Dedifferentiated amniotic fluid mesenchymal stem cell (primary cell): ENCODE data around the gene PLEKHA7.

Source experiments
- DNase-seq: peaks from one replicate; pipeline ENCODE4 v3.0.0-alpha.2; 2016; ENCODE audit errors: extremely low spot score

PLEKHA7 gene

DNA sequence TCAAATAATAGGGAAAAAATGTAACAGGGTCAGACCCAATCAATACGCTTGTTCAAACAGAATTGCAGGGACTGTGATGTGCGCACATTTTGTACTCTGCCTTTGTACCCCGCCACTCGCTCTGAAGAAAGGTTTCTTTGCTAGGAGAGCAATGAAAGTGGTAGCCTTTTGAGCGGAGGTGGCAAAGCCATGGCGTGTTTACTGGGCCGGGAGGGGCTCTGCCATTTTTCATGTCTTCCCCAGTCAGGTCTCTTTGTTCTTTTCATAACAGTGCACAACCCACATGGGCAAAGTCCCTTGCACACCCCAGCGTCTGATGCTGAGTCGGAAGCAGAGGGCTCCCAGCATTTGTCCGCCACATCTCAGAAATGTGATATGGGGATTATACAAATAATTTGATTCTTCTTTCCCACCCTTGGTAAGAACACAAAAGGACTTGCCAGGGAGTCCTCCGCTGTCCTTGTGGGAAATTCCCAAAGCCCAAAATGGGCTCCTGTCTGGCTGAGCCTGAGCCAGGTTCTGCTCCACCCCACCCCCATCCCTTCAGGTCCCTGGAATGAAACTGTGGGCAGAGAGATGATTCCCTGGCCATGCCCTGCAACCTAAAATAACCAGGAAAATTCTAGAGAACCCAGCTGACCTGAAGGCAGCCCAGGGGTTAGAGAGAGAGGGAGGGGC lies 239.1 kb downstream of the PLEKHA7 start:
- DNase-seq, result no peak

DNA sequence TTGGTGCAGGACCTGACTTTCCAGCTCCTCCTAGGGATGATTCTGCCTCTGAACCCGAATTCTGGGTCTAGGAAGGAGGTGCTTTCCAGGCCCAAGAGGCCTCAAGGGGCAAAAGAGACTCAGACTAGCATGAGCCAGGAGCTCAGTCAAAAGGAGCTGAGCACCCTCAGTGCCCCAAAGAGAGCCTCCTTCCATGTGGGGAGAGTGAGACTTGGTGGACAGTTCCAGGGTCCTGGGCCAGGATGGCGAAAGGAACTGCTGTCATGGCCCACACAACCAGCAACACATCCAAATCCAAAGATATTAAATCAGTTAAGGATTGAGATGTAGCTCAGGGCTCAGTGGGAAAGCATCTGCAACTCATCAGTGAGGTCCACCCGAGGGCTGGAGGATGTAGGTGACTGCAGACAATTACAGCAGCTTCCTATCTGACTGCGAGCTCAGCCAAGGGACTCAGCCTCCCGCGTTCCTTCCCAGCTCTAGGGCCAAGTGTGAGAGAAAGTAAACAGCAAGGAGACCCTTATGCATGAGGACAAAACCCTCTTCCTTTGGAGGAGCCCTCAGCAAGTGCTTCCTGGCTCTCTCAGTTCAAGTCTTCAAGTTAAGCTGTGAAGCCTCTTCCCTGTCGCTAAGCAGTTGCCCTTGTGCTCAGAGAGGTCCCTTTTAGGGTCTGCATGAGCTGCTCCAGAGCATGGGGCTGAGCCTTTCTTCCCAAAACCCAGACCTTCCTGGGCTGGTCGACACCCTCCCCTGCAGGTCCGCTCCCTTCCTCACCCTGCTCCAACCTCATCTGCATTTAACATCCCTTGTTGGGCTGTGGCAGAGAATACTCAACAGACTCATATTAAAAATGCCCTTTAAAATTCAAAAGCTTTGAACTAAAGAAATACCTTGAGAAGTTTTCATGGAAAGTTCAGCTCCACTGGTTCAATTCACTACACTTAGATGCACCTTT lies 240.0 kb downstream of the PLEKHA7 start:
- no peak for DNase-seq

DNA sequence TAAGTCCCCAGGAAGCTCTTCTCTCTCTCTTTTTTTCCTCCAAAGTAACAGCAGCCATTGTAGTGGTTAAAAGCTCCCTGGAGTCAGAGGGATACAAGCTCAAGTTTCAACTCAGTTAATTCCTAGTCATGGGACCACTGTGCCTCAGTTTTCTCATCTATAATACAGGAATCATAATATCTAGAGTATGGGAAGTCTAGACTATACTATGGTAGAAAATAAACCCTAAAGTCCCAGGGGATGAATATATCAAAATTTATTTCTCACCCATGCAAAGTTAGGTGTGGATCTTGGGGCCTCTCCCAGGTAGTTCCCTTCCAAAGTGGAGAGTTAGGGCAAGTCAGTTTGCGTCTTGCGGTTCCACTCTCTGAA lies 242.1 kb downstream of the PLEKHA7 start:
- no peak for DNase-seq

DNA sequence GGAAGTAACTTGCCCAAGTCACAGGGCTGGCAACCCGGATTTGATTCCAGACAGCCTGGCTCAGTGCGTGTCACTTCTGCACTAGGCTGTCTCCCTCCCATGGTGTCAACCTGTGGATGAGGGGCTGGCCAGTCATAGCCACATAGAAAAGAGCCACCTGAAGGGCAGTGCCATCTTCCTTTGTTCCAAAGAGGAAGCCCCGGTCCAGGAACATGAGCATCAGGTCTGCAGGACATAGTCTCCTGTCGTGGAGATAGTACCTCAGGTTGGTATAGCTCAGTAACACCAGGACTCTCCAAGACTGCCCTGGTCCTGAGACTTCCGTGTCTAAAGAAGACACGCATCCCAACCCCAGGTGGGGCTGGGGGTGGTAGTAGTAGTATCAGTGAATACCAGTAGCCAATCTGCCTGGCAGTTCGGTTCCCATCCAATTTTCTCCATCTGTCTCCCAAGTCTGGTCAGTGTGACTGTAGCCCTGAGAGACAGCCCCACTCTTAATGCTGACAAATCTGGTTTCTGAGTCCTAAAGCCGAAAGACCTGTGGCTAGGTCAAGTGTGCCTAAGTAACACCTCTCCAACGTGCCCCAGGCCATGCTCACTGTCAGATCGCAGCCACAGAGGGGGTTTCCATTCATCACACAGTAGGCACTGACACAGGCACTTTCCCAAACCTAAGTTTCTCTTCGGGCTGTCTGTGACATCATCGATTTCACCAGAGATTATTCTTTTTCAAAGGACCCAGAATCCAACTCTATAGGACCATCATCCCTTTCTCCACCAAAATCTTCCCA lies 242.7 kb downstream of the PLEKHA7 start:
- DNase-seq, result no peak

DNA sequence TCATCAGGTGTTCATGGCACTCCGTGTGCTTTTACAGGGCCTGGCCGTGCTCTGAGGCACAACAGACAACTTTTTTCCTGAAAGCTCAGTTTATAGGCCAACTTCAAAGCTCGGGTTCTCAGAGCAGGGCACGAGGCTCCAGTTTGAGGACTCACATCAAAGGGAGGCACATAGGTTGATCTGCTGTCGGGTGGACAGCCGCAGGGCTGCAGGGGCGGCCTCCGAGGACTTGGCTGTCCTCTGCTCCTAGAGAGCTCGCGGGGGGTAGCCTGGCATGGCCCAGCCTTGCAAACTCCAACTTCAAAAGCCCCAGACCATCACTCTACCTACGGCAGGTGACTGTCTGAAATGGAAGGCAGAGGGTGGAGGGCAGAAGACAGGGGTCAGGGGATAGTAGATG lies 244.2 kb downstream of the PLEKHA7 start:
- no peak for DNase-seq

DNA sequence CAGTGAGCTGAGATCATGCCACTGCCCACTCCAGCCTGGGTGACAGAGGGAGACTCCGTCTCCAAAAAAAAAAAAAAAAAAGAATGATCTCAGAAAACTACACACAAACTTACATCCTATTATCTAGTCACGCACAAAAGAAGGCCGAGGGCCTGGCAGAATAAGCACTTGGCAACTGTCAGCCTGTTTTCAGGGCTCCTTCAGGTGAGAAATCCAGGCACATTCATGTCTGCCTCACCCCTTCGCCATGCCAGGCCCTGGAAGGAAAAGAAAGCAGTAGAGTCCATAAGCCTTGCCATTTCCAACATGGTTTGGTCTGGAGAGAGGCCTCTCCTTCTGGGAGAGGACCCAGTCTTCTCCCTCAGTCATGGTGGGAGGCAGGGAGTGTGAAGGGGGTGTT lies 244.8 kb downstream of the PLEKHA7 start:
- DNase-seq, result no peak

DNA sequence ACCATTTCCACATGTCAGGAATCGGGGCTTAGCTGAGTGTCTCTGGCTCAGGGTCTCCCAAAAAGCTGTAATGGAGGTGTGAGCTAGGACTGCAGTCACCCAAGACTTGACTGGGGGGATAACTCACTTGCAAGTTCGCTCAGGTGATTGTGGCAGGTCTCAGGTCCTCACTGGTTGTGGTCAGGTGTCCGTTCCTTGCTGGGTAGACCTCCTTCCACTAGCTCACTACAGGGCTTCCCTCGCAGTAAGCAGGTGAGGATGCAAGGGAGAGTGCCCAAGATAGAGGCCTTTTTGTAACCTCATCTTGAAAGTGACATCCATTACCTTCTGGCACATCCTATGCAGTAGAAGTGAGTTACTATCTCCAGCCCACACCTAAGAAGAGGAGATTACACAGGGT lies 246.3 kb downstream of the PLEKHA7 start:
- no peak for DNase-seq

DNA sequence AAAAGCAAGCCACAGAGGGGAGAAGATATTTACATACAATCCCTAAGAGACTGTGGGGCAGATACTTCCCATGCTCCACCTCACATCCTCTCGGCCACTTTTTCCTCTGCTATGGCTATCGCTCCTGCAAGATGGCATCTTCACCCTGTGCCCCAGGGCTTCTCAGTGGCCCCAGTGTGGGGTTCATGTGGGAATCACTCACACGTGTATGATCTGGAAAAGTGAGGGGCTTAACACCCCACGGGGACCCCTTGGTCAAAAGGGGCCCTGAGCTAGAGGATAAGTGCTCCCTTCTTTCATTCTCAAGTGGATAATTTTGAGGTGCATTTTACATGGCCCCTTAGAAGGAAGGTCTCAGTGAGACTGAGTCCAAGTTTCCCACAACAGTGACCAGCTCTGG lies 247.1 kb downstream of the PLEKHA7 start:
- no peak for DNase-seq

DNA sequence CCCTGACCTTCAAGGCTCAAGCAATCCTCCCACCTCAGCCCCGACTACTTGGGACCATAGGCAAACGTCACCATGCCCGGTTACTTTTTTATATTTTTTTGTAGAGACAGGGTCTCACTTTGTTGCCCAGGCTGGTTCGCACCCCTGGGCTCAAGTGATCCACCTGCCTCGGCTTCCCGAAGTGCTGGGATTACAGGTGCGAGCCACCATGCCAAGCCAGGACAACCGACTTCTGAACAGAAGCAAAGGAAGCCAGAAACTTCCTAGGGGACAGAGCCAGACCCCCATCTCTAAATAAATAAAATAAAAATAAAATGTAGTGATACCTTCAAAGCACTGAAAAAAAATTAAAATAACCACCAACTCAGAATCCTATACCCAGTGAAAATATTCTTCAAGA lies 249.3 kb downstream of the PLEKHA7 start:
- no peak for DNase-seq

DNA sequence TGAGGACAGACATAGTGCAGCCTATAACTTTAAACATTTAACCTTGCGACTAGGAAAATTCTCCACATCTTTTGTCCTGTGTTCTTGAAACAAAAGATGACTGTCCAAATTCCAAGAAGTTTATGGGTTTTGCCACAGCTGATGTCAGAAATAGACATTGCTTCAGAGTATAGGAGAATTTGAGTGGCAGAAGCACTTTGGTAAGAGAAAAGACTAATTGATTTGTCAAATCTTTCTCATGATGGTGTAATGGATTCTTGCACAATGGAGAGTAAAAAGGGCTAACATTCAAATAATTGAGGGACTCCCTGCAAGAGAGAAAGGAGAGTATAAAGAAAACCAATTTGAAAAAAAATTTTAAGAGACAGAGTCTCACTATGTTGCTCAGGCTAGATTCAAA lies 250.5 kb downstream of the PLEKHA7 start:
- no peak for DNase-seq

DNA sequence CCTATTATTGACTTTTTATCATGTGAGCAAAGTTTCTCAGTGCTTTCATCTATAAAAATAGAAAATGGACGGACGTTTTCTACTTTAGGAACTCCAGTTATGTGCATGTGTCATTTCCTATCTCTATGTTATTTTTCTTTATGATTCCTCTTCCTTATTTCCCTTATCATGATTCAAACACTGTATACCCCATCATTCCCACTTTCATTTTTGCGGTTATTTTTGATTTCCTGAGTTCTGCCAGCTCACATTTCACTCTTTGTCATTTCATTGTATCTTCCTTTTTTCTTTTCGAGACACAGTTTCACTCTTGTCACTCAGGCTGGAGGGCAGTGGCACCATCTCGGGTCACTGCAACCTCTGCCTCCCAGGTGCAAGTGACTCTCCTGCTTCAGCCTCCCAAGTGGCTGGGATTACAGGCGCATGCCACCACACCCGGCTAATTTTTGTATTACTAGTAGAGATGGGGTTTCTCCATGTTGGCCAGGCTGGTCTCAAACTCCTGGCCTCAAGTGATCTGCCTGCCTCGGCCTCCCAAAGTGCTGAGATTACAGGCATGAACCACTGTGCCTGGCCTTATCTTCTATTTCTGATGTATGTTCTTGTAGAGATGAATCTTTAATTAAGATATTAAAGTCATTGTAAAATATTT lies 254.2 kb downstream of the PLEKHA7 start:
- DNase-seq, result no peak

DNA sequence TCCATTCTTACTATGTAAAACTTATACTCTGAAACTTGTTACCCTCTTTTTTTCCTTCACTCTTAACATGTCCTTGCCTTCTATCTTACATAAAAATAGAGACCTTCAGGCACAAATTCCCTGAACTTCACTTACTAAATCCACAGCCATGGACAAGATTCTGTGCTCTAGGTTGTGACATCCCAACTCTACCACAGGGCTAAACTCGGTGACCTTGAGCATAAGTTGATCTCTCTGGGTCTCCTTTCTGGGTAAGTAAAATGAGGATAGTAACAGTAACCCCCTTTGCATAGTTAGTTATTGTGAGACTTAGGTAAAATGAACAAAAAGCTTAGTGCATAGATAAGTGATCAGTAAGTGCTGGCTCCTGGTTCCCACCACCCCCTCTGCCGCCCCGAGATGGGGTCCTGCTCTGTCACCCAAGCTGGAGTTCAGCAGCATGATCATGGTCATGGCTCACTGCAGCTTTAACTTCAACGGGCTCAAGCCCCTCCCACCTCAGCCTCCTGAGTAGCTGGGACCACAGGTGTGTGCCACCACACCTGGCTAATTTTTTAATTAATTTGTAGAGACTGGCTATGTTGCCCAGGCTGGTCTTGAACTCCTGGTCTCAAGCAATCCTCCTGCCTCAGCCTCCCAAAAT lies 255.7 kb downstream of the PLEKHA7 start:
- DNase-seq, result no peak

DNA sequence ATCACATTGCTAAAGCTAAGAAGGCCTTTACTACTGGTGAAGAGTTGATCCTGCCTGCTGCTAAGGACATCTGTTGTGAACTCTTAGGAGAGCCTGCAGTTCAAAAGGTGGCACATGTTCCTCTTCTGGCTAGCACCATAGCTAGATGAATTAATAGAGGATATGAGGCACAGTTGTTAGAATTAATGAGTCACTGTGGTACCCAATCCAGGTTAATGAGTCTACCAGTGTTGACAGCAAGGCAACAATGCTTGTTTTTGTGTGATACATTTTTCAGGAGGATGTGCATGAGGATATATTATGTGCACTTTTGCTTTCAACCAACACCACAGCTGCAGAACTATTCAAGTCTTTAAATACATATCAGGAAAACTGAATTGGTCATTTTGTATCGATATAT lies 263.8 kb downstream of the PLEKHA7 start:
- DNase-seq, result no peak

DNA sequence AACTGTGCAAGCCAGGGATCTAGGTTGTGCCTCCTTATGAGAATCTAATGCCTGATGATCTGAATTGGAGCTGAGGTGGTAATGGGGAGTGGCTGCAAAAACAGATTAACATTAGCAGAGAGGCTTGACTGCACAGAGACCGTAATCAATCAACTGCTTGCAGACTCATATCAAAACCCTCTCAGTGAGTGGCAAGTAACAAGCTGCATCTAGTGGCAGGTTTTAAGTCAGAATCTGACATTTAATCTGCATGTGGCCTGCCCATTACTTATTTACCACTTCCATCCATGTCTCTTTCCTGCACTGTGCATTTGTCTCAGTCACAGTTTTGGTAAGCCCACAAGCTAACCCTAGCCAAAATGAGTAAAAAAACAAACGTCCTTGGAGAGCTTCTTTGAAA lies 264.5 kb downstream of the PLEKHA7 start:
- no peak for DNase-seq

DNA sequence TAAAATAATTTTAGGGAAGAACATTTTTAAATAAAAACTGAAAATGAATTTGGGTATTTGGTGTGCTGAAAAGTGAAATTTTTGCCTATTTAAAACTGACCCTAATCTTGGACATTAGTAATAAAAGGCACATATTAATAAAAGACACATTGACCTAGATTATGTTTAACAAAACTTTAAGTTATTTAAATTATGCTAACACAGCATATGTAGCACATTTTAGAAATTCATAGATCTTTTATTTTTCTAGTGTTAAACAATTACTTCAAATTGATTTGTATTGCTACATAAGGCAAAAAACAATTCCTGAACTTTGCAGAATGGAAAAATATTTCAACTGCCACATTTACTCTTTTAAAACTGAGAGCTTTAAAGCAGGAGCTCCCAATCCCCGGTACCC lies 265.1 kb downstream of the PLEKHA7 start:
- no peak for DNase-seq

DNA sequence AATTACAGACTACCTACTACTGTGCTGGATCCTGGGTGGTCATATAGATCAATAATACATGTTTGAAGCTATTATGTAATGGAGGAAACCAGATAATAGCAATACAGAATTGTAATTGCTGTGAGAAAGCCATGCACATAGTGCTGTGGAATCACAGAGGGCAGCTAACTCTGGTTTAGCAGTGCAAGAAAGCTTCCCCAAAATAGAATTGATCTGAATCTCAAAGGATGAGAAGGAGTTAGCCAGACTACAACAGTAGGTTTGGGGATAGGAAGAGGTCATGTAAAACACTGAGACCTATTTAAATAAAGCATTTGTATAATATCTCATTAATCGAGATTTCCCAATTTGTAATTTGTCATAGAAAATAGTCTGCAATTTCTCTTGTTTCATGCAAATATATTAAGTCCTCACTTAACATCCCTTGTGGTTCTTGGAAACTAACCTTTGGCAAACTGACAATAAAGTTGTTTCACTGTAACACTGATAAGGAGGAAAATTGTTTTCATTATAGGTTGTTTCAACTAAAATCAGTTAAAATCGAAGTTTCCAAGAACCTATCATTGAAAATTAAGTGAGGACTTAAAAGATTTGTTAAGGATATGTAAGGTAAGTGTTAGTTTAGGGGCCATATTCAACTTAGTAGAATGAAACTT lies 268.1 kb downstream of the PLEKHA7 start:
- DNase-seq, result no peak

DNA sequence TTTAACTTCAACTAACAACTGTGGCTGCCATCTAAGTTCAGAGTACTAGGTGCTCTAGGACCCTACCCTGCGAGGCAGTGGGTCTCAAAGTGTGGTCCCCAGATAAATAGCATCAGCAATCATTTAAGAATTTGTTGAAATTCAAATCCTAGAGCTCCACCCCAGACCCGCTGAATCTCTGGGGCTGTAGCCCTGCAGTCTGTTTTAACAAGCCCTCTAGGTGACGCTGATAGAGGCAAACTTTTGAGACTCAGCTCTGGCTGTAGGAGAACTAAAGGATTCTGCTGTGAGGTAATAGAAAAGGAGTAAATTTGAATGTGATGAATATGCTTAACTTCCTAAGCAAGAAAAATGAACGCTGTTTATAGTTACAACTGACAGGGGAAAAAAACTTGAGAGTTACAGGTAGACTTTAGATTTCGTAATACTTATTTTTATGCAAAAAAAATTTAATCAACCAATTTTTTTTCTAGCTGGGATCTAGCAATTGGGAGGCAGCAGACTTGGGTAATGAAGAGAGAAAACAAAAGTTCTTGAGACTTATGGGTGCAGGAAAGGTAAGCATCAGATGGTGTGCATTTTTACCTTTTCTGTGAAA lies 270.0 kb downstream of the PLEKHA7 start:
- DNase-seq, result no peak

DNA sequence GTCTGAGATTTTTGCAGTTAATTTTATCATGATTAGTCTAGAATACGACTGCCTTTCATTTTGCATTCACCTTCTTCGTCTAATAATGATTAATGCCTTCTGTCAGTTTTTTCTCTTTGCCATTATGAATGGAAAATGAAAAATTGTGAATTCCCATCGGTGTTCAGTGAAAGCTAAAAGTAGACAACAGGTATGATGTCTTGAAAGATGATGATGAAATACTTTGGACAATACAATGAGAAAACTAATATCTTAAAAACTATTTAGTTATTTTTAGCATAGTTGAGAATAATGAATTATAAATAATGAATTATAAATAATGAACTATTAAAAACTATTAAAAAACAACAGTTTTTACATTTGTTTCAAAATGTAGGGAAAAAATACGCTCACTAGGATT lies 270.7 kb downstream of the PLEKHA7 start:
- no peak for DNase-seq

DNA sequence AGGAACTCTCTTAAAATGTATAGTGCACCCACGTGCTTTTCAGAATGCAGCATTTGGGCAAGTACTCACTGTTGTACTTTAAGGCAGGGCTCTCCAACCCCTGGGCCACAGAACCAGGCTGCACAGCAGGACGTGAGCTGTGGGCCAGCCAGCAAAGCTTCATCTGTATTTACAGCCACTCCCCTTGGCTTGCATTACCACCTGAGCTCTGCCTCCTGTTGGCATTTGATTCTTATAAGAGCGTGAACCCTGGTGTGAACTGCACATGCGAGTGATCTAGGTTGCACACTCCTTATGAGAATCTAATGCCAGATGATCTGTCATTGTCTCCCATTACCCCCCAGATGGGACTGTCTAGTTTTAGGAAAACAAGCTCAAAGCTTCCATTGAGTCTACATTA lies 272.7 kb downstream of the PLEKHA7 start:
- no peak for DNase-seq
